GM19397 (cell line): Measurements from ENCODE around the gene CHMP1A.
"Not testable (repeated sequence)": the region's sequence is repeated elsewhere in the genome, so short reads cannot be mapped to it uniquely, and the experiment has no call there.

ENCODE experiments used
- ATAC-seq: cut with Tn5 transposase; IDR thresholded peaks from one replicate; pipeline ENCODE4 v1.9.1; 2021; ENCODE audit warnings: mild to moderate bottlenecking, moderate library complexity; ENCODE audit not compliant: unreplicated experiment

The CHMP1A gene

GRCh38 chr16:89657442-89658220, at the start of gene CHMP1A, which contains the start of gene SPATA33:
CHMP1A (minus strand) TSS chr16:89657708; CDS start chr16:89657588, 120 bp downstream.
SPATA33 (plus strand) TSS chr16:89657836; CDS start chr16:89657912, 76 bp downstream.
- ATAC-seq, result peak; percentile 89

- no peak for ATAC-seq
Measured at GRCh38 chr16:89706518-89707260, 49.2 kb upstream of the CHMP1A start.

GRCh38 chr16:89705006-89705405, 47.5 kb upstream of the CHMP1A start:
- no peak for ATAC-seq

- ATAC-seq, result no peak
Measured at GRCh38 chr16:89704281-89704680, 46.8 kb upstream of the CHMP1A start.

- peak; percentile 64 for ATAC-seq
Measured at GRCh38 chr16:89701425-89702406, 44.2 kb upstream of the CHMP1A start, which contains the start of gene SPATA2L. SPATA2L (minus strand) TSS chr16:89701705; CDS start chr16:89701232, 473 bp downstream.

GRCh38 chr16:89700649-89701424, 43.3 kb upstream of the CHMP1A start:
- ATAC-seq, result no peak

GRCh38 chr16:89700100-89700648, 42.7 kb upstream of the CHMP1A start:
- peak; percentile 43 for ATAC-seq

GRCh38 chr16:89699629-89700099, 42.2 kb upstream of the CHMP1A start:
- not testable (repeated sequence) for ATAC-seq

- ATAC-seq, result not testable (repeated sequence)
Measured at GRCh38 chr16:89698717-89699116, 41.2 kb upstream of the CHMP1A start.

- ATAC-seq, result no peak
Measured at GRCh38 chr16:89697616-89698331, 40.3 kb upstream of the CHMP1A start.

GRCh38 chr16:89697161-89697615, 39.7 kb upstream of the CHMP1A start:
- no peak for ATAC-seq

GRCh38 chr16:89696670-89697128, 39.2 kb upstream of the CHMP1A start:
- ATAC-seq, result no peak

GRCh38 chr16:89695875-89696669, 38.6 kb upstream of the CHMP1A start:
- no peak for ATAC-seq

GRCh38 chr16:89695086-89695874, 37.8 kb upstream of the CHMP1A start:
- ATAC-seq, result no peak

- ATAC-seq, result not testable (repeated sequence)
Measured at GRCh38 chr16:89694784-89695085, 37.2 kb upstream of the CHMP1A start.

- ATAC-seq, result no peak
Measured at GRCh38 chr16:89693931-89694783, 36.6 kb upstream of the CHMP1A start.
